WI38 (cell line): ENCODE measurements around the gene OR13J1.

Experiments used
- H3K4me3 ChIP-seq: 2 replicates; pipeline ENCODE4 v1.5.1; 2011; ENCODE audit warnings: low read depth, mild to moderate bottlenecking, control low read depth, low read length
- CTCF ChIP-seq: IDR thresholded peaks from 2 replicates; pipeline ENCODE4 v1.5.1; 2012; ENCODE audit warnings: low read depth, mild to moderate bottlenecking, control low read depth, low read length

The OR13J1 gene

GRCh38 chr9:35856882-35857281, 13.3 kb downstream of the OR13J1 start:
- H3K4me3 ChIP-seq = no peak overlapping the region
- TF ChIP-seq CTCF = no peak

- no peak for TF ChIP-seq CTCF
- no peak overlapping the region for H3K4me3 ChIP-seq
Observed at GRCh38 chr9:35856206-35856605, 14.0 kb downstream of the OR13J1 start.

GRCh38 chr9:35854091-35854762, 16.0 kb downstream of the OR13J1 start:
- TF ChIP-seq CTCF = no peak
- no peak overlapping the region for H3K4me3 ChIP-seq

- no peak overlapping the region for H3K4me3 ChIP-seq
- TF ChIP-seq CTCF = no peak
Observed at GRCh38 chr9:35852876-35853865, 17.0 kb downstream of the OR13J1 start.

- H3K4me3 ChIP-seq = no peak overlapping the region
- TF ChIP-seq CTCF = no peak
Observed at GRCh38 chr9:35852267-35852815, 17.9 kb downstream of the OR13J1 start.

GRCh38 chr9:35847792-35848572, 22.2 kb downstream of the OR13J1 start:
- TF ChIP-seq CTCF = no peak
- H3K4me3 ChIP-seq = no peak overlapping the region
